LNCaP clone FGC (cell line): Measurements from ENCODE around the gene LRRC25.

Experiments used
- DNase-seq: peaks from one replicate; pipeline ENCODE4 v3.0.0-alpha.2; 2011; ENCODE audit warnings: low read depth
- H3K4me3 ChIP-seq: 2 replicates; pipeline ENCODE4 v1.5.1; 2011; ENCODE audit warnings: mild to moderate bottlenecking, low read depth, low read length, control low read depth
- TF ChIP-seq, protein P1 (sequence below): IDR thresholded peaks from 2 replicates; pipeline ENCODE4 v1.5.1; 2012; ENCODE audit warnings: mild to moderate bottlenecking; ENCODE audit not compliant: control insufficient read depth, insufficient read depth; ENCODE audit errors: extremely low read depth

LRRC25 gene

DNA sequence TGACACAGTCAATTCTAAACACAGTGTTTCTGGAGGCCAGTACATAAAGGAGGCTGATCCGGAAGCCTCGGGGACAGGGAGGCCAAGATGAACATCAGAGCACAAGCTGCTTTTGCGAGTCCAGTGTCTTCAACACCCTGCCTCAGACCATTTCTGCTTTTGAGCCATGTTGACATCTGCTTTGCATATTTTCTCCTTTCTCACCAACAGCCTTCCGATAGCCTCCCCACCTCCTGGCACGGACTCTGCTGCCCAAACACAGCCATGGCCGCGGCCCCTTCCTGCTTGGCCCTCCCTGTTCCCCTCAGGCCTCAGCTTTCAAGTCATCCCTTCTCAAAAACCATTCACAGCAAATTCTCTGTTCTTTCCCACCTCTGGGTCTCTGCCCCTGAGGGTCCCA is 3.6 kb downstream of the LRRC25 start:
- TF ChIP-seq, protein P1, sequence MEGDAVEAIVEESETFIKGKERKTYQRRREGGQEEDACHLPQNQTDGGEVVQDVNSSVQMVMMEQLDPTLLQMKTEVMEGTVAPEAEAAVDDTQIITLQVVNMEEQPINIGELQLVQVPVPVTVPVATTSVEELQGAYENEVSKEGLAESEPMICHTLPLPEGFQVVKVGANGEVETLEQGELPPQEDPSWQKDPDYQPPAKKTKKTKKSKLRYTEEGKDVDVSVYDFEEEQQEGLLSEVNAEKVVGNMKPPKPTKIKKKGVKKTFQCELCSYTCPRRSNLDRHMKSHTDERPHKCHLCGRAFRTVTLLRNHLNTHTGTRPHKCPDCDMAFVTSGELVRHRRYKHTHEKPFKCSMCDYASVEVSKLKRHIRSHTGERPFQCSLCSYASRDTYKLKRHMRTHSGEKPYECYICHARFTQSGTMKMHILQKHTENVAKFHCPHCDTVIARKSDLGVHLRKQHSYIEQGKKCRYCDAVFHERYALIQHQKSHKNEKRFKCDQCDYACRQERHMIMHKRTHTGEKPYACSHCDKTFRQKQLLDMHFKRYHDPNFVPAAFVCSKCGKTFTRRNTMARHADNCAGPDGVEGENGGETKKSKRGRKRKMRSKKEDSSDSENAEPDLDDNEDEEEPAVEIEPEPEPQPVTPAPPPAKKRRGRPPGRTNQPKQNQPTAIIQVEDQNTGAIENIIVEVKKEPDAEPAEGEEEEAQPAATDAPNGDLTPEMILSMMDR: no peak
- no peak overlapping the region for H3K4me3 ChIP-seq
- no peak for DNase-seq

DNA sequence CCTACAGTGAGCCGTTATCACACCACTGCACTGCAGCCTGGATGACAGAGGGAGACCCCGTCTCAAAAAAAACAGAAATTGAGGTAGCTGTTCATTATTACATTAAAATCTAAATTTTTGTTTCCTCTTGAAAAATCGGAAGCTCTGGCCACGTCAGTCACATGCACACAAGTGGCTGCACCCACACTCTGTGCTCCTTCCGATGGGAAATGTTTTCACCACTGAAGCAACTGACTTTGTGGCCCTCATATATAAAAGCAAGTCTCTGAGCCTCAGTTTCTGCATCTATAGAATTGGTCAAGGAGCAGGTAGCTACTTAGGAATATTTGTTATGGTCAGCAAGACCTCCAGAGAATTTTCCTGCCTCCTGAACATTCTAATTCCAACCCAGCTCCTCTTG is 4.5 kb downstream of the LRRC25 start:
- TF ChIP-seq, protein P1: no peak
- no peak for DNase-seq
- H3K4me3 ChIP-seq: no peak overlapping the region

DNA sequence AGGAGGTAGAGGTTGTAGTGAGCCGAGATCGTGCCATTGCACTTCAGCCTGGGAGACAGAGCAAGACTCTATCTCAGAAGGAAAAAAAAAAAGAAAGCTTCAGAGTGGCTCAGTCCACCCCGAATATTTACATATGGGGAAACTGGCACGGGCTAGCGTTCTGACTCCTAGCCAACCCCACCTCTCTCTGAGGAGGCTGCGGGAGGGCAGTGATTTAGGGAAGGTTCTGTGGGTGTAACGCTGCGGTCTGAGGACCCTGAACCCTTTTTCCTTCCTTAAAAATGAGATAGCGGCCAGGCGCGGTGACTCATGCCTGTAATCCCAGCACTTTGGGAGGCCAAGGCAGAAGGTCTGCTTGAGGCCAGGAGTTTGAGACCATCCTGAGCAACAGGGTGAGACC is 5.0 kb downstream of the LRRC25 start:
- no peak for DNase-seq
- no peak overlapping the region for H3K4me3 ChIP-seq
- TF ChIP-seq, protein P1: no peak

DNA sequence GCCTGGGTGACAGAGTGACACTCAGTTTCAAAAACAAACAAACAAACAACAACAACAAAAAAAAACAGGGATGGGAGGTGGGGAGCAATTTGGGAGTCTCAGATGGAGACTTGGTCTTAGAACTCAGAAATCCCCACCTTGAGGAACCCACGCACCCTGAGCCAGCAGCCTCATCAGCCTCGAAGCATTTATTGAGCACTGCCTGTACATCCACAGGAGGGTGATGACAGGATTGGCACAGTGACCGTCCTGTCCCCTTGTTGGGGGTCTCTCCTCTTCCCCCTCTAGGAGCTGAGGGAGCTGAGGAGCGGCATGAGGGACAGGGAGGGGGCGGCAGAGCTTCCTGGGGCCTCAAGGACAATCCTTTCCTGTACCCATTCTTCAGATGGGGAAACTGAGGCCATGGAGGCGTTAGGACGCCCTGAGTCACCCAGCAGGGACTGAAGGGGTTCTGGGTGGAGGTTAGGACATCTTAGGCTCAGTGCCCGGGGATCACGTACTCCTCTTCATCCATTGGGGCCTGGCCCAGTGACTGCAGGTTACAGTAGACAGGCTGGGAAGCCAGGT is 5.8 kb downstream of the LRRC25 start:
- TF ChIP-seq, protein P1: no peak
- no peak for DNase-seq
- H3K4me3 ChIP-seq: no peak overlapping the region

DNA sequence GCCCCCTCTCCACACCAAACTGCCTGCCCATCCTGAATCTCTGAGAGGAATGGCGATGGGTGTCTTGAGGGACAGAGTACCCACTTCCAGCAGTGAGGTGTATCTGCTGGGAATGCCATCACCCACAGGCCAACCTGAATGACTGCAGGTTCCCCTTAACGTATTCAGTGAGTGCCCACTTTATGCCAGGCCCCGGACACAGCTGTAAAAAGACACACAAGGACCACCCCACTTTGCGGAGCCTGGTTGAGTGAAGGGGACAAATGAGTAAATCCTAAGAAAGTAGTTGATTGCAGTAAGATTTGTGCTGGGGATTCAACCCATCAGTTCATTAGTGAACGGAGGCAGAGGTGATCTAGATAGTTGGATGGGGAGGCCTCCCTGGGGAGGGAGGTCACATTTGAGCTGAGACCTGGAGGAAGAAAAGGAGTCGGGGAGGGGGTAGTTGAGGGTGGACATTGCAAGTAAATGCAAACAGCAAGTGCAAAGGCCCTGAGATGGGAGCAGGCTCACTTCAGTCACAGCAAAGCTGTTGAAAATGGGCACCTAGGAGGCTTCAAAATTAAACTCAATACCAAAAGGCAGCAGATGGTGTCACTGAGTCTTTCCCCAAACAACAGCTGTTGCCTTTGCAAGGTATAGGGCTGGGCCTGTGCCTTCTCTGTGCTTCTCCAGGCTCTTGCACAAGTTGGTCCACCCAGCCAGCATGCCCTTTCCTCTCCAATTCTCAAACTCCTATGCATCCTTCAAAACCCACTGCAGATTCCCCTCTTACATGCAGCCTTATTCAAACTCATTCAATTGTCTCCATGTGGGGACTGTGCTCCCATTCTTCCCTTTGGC is 7.1 kb downstream of the LRRC25 start:
- no peak overlapping the region for H3K4me3 ChIP-seq
- TF ChIP-seq, protein P1: no peak
- DNase-seq: no peak

DNA sequence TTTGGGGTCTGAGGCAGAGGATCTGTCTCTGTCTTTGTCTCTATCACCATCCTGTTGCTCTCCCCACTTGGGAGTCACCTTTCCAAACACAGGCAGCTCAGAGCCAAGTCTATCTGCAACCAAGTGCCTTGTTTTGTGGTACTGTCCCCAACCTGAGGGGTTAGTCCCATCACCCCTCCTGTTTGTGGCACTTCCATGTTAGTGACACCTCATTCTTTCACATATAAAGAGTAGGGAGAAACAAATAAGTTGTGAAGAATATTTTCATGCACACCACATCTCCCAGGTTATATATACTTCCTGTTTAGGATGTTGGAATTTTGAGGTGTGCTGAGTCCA is 7.7 kb downstream of the LRRC25 start:
- H3K4me3 ChIP-seq: no peak overlapping the region
- no peak for DNase-seq
- TF ChIP-seq, protein P1: no peak

DNA sequence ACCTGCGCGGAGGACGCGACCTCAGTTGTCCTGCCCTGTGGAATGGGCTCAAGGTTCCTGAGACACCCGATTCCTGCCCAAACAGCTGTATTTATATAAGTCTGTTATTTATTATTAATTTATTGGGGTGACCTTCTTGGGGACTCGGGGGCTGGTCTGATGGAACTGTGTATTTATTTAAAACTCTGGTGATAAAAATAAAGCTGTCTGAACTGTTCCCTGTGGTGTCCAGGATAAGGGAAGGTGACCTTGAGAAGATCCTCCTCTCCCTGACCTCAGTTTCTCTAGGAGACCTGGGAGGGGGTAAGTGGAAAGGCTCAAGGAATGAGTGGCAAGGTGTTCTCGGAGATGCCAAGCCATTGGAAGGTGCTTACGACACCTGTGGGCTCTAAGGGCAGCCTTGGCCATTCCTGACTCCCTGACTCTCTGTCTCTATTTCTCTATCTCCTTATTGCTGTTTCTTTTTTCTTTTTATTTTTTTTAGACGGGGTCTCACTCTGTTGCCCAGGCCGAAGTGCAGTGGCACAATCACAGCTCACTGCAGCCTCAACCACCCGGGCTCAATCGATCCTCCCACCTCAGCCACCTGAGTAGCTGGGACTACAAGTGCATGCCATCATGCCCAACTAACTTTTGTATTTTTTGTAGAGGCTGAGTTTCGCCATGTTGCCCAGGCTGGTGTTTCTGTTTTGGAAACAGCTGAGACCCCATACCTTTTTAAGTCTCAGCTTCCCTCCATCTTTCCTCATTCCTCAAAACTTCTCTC is 8.3 kb downstream of the LRRC25 start:
- TF ChIP-seq, protein P1: no peak
- H3K4me3 ChIP-seq: peak overlapping the region; percentile 94
- no peak for DNase-seq
